CD4-positive, alpha-beta T cell treated with Interferon alpha-2 for 1 hour (primary cell): Measurements from ENCODE around the gene VSTM4.

Source experiments
- DNase-seq, 2 donors: peaks; one replicate each; pipeline ENCODE4 v3.0.0-alpha.2; 2020 to 2022

The VSTM4 gene

GRCh38 chr10:49068209-49068608, 47.1 kb downstream of the VSTM4 start:
- DNase-seq: no peak

- DNase-seq: no peak
These were observed 48.2 kb downstream of the VSTM4 start for GRCh38 chr10:49066944-49067730.

- no peak for DNase-seq
These were observed 53.1 kb downstream of the VSTM4 start for GRCh38 chr10:49062229-49062628.

- DNase-seq: no peak
These were observed 53.7 kb downstream of the VSTM4 start for GRCh38 chr10:49061667-49062066.

GRCh38 chr10:49058463-49059255, 56.7 kb downstream of the VSTM4 start:
- DNase-seq: no peak

GRCh38 chr10:49057231-49057880, 58.0 kb downstream of the VSTM4 start:
- no peak for DNase-seq

GRCh38 chr10:49056356-49056755, 59.0 kb downstream of the VSTM4 start:
- no peak for DNase-seq

GRCh38 chr10:49055221-49055849, 60.0 kb downstream of the VSTM4 start:
- no peak for DNase-seq

GRCh38 chr10:49054753-49055152, 60.6 kb downstream of the VSTM4 start:
- no peak for DNase-seq

- no peak for DNase-seq
These were observed 61.2 kb downstream of the VSTM4 start for GRCh38 chr10:49053998-49054692.

GRCh38 chr10:49053053-49053997, 62.0 kb downstream of the VSTM4 start:
- no peak for DNase-seq

GRCh38 chr10:49052069-49052468, 63.3 kb downstream of the VSTM4 start:
- no peak for DNase-seq

GRCh38 chr10:49050906-49051305, 64.4 kb downstream of the VSTM4 start:
- DNase-seq: no peak

GRCh38 chr10:49050366-49050765, 65.0 kb downstream of the VSTM4 start:
- DNase-seq: no peak

GRCh38 chr10:49049660-49050059, 65.7 kb downstream of the VSTM4 start:
- DNase-seq: no peak

- DNase-seq: no peak
These were observed 68.1 kb downstream of the VSTM4 start for GRCh38 chr10:49047128-49047639.

- no peak for DNase-seq
These were observed 70.8 kb downstream of the VSTM4 start for GRCh38 chr10:49044293-49045193.

- DNase-seq: no peak
These were observed 74.7 kb downstream of the VSTM4 start for GRCh38 chr10:49040601-49041000.

GRCh38 chr10:49039409-49039808, 75.9 kb downstream of the VSTM4 start:
- no peak for DNase-seq

- DNase-seq: no peak
These were observed 76.6 kb downstream of the VSTM4 start for GRCh38 chr10:49038711-49039110.
